Left ventricle myocardium inferior (tissue), 1 donor: ENCODE measurements around the gene DCDC2C. TPM values are rescaled to one million over a fixed set of nuclear protein-coding genes. Genes with fewer than 3 reads are reported as not detected.
"Not testable (repeated sequence)": the region's sequence is repeated elsewhere in the genome, so short reads cannot be mapped to it uniquely, and the experiment has no call there.

ENCODE experiments used
- DNase-seq: peaks from one replicate; pipeline ENCODE4 v3.0.0-alpha.2; 2020
- H3K27ac ChIP-seq: fragments of 200-600 bp; replicated peaks from 2 replicates; pipeline ENCODE4 v1.8.0; 2021
- H3K27me3 ChIP-seq: fragments of 200-600 bp; 2 replicates; pipeline ENCODE4 v1.8.0; 2021; ENCODE audit warnings: low read depth
- H3K36me3 ChIP-seq: fragments of 200-600 bp; 2 replicates; pipeline ENCODE4 v1.8.0; 2021
- H3K4me1 ChIP-seq: fragments of 200-600 bp; 2 replicates; pipeline ENCODE4 v1.8.0; 2021
- H3K4me3 ChIP-seq: fragments of 200-600 bp; 2 replicates; pipeline ENCODE4 v1.8.0; 2021; ENCODE audit warnings: mild to moderate bottlenecking, moderate library complexity
- H3K9me3 ChIP-seq: fragments of 200-600 bp; replicated peaks from 2 replicates; pipeline ENCODE4 v1.8.0; 2021
- intact Hi-C: fragments of 100-400 bp; cut with micrococcal nuclease; formaldehyde crosslinking; loops from one replicate; pipeline ENCODE4 v1.11.0; 2022
- total RNA-seq: library from RNA; stranded (reverse); fragmentation: NEBNext Ultra II Directional; extraction: Animal tissue kit (Norgen Biotek cat#: 25700); gene quantifications from one replicate; pipeline ENCODE4 v1.2.1, GENCODE V29; 2021
- TF ChIP-seq, protein P1 (sequence below): fragments of 200-600 bp; IDR thresholded peaks from 2 replicates; pipeline ENCODE4 v1.8.0; 2021; ENCODE audit warnings: antibody characterized with exemption, mild to moderate bottlenecking, borderline replicate concordance
- donor health status: DM: no; HTN: yes; CAD: no; lungs with severe emphysema.

The DCDC2C gene
- total RNA-seq, 1 donor from 2014 or later = not detected

GRCh38 chr2:3805201-3805939, 102.0 kb downstream of the DCDC2C start:
- intact Hi-C loops = no loop called here
- no peaks in the 10 kb centered on the region for H3K36me3 ChIP-seq

GRCh38 chr2:3806168-3806567, 102.8 kb downstream of the DCDC2C start:
- H3K9me3 ChIP-seq = peaks cover 9% of the 10 kb centered on the region
- H3K27me3 ChIP-seq = peaks cover 46% of the 10 kb centered on the region
- TF ChIP-seq, protein P1, sequence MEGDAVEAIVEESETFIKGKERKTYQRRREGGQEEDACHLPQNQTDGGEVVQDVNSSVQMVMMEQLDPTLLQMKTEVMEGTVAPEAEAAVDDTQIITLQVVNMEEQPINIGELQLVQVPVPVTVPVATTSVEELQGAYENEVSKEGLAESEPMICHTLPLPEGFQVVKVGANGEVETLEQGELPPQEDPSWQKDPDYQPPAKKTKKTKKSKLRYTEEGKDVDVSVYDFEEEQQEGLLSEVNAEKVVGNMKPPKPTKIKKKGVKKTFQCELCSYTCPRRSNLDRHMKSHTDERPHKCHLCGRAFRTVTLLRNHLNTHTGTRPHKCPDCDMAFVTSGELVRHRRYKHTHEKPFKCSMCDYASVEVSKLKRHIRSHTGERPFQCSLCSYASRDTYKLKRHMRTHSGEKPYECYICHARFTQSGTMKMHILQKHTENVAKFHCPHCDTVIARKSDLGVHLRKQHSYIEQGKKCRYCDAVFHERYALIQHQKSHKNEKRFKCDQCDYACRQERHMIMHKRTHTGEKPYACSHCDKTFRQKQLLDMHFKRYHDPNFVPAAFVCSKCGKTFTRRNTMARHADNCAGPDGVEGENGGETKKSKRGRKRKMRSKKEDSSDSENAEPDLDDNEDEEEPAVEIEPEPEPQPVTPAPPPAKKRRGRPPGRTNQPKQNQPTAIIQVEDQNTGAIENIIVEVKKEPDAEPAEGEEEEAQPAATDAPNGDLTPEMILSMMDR = no peak
- intact Hi-C loops = no loop called here
- no peaks in the 10 kb centered on the region for H3K4me1 ChIP-seq
- no peaks in the 10 kb centered on the region for H3K36me3 ChIP-seq
- H3K4me3 ChIP-seq = no peak overlapping the region
- no peak for DNase-seq
- no peak overlapping the region for H3K27ac ChIP-seq

More at GRCh38 chr2:3805201-3805939, 102.0 kb downstream of the DCDC2C start:
- H3K4me3 ChIP-seq = no peak overlapping the region
- H3K27ac ChIP-seq = no peak overlapping the region
- peaks cover 46% of the 10 kb centered on the region for H3K27me3 ChIP-seq
- H3K4me1 ChIP-seq = no peaks in the 10 kb centered on the region
- TF ChIP-seq, protein P1 = peak; percentile 54
- no peak for DNase-seq
- peaks cover 1% of the 10 kb centered on the region for H3K9me3 ChIP-seq

DNA sequence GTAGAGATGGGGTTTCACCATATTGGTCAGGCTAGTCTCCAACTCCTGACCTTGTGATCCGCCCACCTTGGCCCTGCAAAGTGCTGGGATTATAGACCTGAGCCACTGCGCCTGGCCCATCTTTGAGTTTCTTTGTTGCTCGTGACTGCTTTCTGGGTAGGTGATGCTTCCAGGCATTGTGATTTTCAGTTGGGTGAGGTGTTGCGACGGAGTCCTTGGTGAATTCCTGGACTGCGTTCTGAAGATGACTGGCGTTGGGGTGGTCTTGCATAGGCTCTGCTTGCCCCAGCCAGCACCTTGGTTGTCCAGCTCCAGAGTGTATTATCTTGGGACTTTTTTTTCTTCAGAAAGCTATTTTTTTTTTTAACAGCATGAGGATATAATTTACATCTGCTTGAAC, 103.4 kb downstream of the DCDC2C start:
- Histone ChIP-seq H3K9me3 (peaks cover 15% of the 10 kb centered on the region), H3K36me3 (no peaks in the 10 kb centered on the region), H3K27ac (no peak overlapping the region), H3K27me3 (peaks cover 46% of the 10 kb centered on the region), H3K4me3 (no peak overlapping the region), H3K4me1 (no peaks in the 10 kb centered on the region)
- TF ChIP-seq, protein P1 = no peak
- intact Hi-C loops = no loop called here
- DNase-seq = no peak

DNA sequence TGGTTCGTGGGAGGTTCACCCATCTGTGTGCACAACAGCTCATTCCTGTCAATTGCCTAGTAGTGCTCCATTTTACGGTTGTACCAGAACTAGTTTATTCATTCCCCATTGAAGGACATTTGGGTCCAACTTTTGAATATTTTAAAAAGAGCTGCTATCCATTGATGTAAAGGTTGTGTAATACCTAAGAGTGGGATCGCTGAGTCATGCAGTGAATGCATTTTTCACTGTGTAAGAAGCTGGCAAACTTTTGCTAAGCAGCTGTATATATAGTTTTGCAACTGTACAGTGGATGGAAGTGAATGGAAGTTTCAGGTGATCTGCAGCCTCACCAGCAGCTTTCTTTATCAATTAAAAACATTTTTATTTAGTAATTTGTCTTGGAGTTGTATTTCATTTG, 104.5 kb downstream of the DCDC2C start:
- no peak for DNase-seq
- Histone ChIP-seq H3K4me1 (no peaks in the 10 kb centered on the region), H3K27me3 (peaks cover 46% of the 10 kb centered on the region), H3K4me3 (no peak overlapping the region), H3K27ac (no peak overlapping the region), H3K9me3 (peaks cover 17% of the 10 kb centered on the region), H3K36me3 (no peaks in the 10 kb centered on the region)
- intact Hi-C loops = no loop called here
- TF ChIP-seq, protein P1 = no peak

DNA sequence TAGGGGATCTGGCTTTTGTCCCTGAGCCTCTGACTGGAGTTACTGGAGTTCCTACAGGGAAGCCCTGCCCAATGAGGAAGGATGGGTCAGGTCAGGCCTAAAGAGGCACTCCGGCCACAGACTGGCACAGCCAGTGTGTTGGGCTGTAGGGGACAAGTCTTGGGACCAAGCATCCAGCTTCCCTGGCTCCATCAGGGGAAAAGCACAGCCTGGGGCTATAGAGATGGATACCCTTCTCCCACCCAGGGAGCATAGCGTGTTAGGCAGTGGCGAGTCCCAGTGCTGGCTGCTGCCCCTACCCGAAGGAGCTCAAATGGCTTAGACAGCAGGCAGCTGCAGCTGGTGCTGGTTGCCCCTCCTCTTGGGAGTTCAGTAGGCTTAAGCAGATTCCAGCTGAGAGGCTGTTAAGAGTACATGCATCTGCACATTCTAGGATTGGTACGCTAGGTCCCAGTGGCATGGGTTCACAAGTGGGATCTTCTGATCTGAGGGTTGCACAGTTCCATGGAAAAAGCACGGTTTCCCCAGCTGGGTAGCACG, 111.4 kb downstream of the DCDC2C start:
- Histone ChIP-seq H3K9me3 (peaks cover 45% of the 10 kb centered on the region), H3K4me1 (no peaks in the 10 kb centered on the region), H3K27me3 (peaks cover 9% of the 10 kb centered on the region), H3K36me3 (no peaks in the 10 kb centered on the region), H3K27ac (no peak overlapping the region), H3K4me3 (no peak overlapping the region)
- no peak for DNase-seq
- intact Hi-C loops = no loop called here
- TF ChIP-seq, protein P1 = no peak

DNA sequence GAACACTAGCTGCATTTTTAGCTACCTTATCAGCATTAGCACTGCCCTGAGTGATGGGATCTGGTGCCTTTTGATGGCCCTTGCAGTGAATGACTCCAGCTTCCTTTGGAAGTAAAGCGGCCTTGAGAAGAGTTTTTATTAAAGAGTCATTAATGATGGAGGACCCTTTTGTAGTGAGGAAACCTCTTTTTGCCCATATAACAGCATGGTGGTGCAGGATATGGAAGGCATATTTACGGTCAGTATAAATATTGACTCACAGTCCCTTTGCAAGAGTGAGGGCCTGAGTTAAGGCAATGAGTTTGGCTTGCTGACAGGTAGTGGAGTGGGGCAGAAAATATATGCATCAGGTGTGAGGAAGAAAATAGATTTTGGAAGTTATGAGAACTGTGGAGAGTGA, 113.8 kb downstream of the DCDC2C start:
- intact Hi-C loops = not testable (repeated sequence)

More for the DNA sequence above, 113.8 kb downstream of the DCDC2C start:
- H3K4me1 ChIP-seq, DNase-seq, H3K27me3 ChIP-seq, H3K36me3 ChIP-seq, H3K4me3 ChIP-seq, H3K27ac ChIP-seq: not testable (repeated sequence)
- peaks cover 29% of the 10 kb centered on the region for H3K9me3 ChIP-seq
